Spleen (tissue), 7 donors: Measurements from ENCODE around the gene CALR3.

Experiments used
- CTCF ChIP-seq, 11 experiments: fragments of 200-600 bp in 7 of 11; fragments of 450-650 bp in 4 of 11; sonication (generic) in 4 of 11; IDR thresholded peaks in 8 of 11; conservative IDR thresholded peaks in 3 of 11; 1 replicate in 7 of 11; 2 replicates in 4 of 11; pipeline versions ENCODE4 v1.4.0 to v1.8.0; 2016 to 2021; ENCODE audit warnings: antibody characterized with exemption in 11 of 11, inconsistent platforms in 4 of 11, mild to moderate bottlenecking in 1 of 11
- POLR2A ChIP-seq, 3 donors: fragments of 450-650 bp; IDR thresholded peaks; one replicate each; pipeline ENCODE4 v1.5.1; 2017; ENCODE audit warnings: antibody characterized with exemption in 3 of 3, mild to moderate bottlenecking in 1 of 3
- donor health status: DM: no; HTN: no; CAD: no; lungs with moderate emphysema.
- donor health status: DM: no; HTN: no; CAD: no.
- donor health status: DM: no; HTN: no; CAD: no.

- TF ChIP-seq CTCF (IDR thresholded peaks at IDR 0.05 in 8 of 11, conservative IDR thresholded peaks at IDR 0.05 in 3 of 11), result no peak
- TF ChIP-seq POLR2A (IDR thresholded peaks at IDR 0.05), result no peak
These were observed 39.4 kb upstream of the CALR3 start for GRCh38 chr19:16535381-16535780.
